ENCODE data around the gene RPS19.
A peak's percentile ranks its signal among the peaks of the same experiment; 100 is the strongest.

RPS19 gene

GRCh38 chr19:41859618-41860418 is at the start of gene RPS19:
RPS19 (plus strand) TSS chr19:41860255; CDS start chr19:41860775, 520 bp downstream.
- DNase-seq: peak; percentile 99

- DNase-seq: no peak
These were observed 49.8 kb upstream of the RPS19 start for GRCh38 chr19:41810301-41810700.

GRCh38 chr19:41811036-41811435 is 49.0 kb upstream of the RPS19 start:
- DNase-seq: peak; percentile 82

GRCh38 chr19:41811981-41812380 is 48.1 kb upstream of the RPS19 start:
- no peak for DNase-seq

- DNase-seq: no peak
These were observed 46.1 kb upstream of the RPS19 start for GRCh38 chr19:41813911-41814310.

GRCh38 chr19:41815301-41815700 is 44.8 kb upstream of the RPS19 start:
- no peak for DNase-seq

DNA sequence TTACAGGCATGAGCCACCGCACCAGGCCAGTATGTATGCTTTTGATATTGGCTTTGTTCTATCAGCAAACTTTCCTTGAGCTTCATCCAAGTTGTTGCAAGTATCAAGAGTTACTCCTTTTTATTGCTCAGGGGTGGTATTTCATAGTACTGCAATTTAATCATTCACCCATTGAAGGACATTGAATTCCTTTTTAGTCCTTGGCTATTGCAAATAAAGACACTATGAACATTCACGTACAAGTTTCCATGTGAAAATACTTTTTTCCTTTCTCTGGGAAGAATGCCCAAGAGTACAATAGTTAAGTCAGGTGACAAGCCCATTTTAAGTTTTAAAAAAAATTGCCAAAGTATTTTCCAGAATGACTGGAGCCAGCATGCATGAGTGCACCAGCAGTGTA is 43.3 kb upstream of the RPS19 start:
- DNase-seq: no peak

DNA sequence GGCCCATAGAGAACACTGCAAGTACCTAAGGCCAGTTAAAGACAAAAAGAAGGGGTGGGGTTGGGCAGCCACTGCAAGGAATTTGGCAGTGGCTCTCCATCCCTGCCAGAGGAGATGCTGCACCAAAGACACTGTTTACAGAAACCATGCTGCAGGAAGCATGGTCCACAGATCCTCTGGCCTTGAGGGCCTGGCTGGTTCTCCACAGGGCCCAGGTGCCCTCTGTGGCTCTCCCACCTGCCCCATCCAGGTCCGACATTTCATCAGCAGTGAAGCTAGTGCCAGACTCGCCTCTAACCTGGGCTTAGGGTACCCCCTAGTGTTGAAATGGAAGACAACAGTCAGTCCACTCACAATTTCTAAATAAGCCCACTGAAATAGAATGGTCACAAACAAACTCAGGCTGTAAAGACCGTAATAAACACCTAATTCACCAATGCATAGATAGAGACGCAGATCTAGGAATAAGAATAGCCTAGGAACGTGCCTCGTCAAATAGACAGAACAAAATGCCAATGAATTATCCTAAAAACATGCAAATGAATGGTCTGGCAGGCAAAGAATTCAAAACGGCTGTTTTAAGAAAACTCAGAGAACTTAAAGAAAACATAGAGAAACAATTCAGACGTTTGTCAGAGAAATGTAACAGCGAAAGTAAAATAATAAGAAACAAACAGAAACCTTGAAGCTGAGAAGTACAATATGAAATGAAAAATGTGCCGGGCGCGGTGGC is 38.9 kb upstream of the RPS19 start:
- peak; percentile 68 for DNase-seq

GRCh38 chr19:41837981-41838708 is 21.9 kb upstream of the RPS19 start:
- no peak for DNase-seq

DNA sequence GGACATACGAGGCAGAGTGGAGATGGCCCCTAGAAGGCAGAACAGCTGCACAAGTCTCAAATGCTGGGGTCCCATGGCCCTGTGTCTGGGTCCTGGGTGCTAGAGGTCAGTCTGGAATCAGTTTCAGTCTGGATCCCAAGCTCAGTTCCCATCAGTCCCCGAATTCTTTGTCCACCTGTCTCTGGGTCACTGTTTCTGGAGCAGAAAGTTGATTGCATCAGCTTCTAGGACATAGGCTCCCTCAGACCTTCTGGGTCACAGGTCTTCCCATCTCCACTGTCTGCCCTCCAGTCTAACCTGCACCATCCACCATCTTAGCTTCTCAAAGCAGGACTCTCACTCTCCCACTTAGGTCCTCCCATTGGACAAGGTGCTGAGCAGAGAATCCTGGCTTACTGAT is 20.8 kb upstream of the RPS19 start:
- no peak for DNase-seq

DNA sequence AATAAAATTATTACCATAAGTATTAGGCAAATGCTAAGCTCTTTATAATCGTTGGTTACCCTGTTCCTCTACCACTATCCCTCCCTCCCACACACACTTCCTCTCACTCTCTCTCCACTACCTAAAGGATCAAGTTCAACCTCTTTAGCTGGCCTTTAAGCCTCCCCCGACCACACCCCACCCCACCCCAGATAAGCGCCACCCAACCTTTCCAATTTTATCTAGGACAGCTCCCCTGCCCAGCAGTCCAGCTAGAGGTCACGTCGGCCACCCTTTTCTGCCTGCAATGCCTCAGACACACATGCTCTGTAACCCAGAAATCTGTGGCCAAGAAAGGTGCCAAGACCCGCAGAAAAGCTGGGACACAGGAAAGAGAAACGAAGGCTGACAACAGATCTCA is 16.7 kb upstream of the RPS19 start:
- DNase-seq: no peak

DNA sequence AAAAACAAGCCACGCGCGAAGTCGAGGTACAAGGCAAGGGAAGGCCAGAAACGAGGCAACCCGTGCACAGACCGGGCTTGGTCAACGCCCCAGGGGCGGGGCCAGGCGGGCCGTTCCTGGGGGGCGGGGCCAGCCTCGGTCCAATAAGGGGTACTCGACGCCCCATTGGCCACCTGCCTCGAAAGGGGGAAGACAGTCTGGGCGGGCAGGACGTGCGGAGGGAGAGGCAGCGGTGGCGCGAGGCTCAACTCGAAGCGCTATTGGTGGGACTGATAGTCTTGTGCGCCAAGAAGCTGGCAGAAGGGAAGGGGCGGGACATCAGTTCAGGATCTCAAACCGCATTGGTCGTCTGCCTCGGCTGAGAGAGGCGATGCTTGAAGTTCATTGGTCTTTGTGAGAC is 15.5 kb upstream of the RPS19 start, which contains the start of gene LYPD4:
LYPD4 (minus strand) TSS at position 83 of the 400 bp plus-strand sequence. CDS start 5,398 bp downstream, outside the sequence.
- DNase-seq: no peak

DNA sequence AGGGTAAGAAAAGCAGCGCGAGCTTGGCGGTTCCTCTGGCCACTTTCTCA is 15.2 kb upstream of the RPS19 start, which contains the start of gene DMRTC2:
DMRTC2 (plus strand) TSS at position 42 of the 50 bp plus-strand sequence. CDS start 2,387 bp downstream, outside the sequence.
- DNase-seq: no peak

GRCh38 chr19:41845051-41845590 is 14.9 kb upstream of the RPS19 start:
- DNase-seq: no peak

DNA sequence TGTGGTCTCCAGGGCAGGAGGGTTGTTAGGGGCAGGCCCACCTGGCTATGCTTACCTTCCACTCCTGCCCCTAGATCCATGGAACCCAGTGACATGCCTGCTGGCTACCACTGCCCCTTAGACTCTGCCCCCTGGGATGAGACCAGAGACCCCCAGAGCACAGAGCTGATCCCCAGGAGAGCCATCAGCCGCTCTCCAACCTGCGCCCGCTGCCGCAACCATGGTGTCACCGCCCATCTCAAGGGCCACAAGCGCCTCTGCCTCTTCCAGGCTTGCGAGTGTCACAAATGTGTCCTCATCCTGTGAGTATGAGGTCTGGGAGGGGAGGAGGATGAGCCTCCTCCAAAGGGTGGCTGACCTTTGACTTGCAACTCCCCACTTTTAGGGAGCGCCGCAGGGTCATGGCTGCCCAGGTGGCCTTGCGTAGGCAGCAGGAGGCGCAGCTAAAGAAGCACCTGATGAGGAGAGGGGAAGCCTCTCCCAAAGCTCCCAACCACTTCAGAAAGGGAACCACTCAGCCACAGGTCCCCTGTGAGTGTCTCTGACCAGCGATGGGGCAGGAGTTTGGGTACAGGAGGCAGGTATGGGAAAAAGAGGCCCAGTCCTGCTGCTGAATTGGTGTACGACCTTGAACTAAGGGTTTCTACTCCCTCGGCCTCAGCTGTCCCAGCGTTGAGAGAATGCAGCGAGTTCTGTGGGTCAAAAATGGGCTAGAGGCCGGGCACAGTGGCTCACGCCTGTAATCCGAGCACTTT is 12.5 kb upstream of the RPS19 start:
- DNase-seq: no peak

DNA sequence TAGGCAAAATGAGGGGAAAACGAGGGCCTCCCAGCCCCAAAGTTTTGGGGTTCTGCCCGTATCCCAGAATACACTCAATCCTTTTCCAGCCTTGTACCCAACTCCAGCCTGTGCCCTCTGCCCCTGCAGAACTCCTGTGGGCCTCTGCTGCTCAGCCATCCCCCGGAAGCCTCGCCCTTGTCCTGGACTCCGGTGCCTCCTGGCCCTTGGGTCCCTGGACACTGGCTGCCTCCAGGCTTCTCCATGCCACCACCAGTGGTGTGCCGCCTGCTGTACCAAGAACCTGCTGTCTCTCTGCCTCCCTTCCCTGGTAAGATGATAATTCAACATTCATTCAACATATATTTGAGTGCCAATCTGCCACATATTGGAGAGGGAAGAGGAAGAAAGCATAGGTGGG is 11.4 kb upstream of the RPS19 start:
- no peak for DNase-seq

DNA sequence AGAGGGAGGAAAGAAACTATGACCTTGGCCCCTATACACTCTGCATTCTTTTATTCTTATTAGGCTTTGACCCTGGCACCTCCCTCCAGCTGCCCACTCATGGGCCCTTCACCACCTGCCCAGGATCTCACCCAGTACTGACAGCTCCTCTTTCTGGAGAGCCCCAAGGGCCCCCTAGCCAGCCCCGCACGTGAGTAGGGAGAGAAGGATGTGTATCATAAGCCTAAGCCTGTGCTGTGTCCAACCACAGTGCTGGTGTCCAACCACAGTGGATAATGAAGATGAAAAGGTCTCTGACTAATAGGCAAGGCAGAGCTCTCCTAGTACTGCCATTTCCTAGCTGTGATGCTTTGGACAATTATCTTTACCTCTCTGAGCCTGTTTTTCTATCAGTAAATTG is 11.0 kb upstream of the RPS19 start:
- DNase-seq: no peak

- no peak for DNase-seq
These were observed 9.7 kb upstream of the RPS19 start for GRCh38 chr19:41850381-41850780.

DNA sequence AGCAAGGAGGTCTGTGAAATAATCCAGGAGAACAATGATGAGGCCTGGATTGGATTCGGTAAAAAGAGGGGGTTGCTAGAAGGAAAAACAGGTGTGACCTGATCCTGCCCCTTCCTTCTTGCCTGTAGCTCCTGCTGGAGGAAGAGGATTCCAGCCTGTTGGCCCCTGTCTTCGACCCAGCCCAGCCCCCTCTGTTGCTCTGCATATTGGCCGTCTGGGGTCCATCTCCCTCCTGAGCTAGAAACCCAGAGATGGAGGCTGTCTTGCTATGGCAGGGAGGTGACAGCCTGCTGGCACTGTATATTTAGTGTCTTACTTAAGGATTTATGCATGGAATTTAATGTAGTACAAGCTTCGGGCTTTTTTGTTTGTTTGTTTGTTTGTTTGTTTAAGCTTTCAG is 8.6 kb upstream of the RPS19 start:
- DNase-seq: no peak

DNA sequence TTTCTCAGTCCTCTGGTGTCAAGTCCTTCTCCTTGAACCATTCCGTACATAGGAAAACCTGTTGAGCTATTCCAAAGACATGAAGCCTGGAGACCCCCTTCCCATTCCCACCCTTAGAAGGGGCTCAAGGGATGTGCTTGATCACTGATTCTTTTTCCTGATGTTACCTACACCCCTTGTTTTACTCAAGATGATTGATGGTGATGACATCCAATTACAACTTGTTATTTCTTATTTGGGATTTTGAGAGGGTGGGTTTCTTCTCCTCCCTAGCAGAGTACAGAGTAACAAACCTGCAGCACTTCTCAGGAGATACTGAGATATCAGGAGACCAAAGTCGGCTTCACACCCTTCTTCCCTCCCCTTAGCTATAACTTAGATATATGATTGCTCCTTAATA is 6.7 kb upstream of the RPS19 start:
- DNase-seq: no peak

DNA sequence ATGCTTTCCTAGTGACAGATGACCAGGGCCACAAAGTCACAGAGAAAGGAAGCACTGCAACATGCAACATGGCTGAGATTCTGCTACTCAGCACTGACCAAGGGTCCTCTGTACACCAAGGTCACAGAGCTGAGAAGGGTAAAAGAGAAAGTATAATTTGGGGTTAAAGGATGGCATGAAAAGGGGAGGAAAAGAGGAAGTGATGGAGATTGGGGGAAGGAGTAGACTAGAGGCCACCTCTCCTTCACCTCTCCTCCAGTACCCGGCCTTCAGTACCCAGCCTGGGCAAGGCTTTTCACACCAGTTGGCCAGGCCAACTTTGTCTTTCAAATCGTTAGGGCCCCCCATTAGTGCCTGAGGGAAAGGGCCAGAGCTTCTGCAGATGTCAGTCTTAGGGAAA is 6.3 kb upstream of the RPS19 start:
- no peak for DNase-seq

GRCh38 chr19:41859213-41859617 is 840 bp upstream of the RPS19 start:
- DNase-seq: no peak

Measured in GDM1 (cell line).